IPS DF 4.7 (cell line): Measurements from ENCODE around the gene MAPK14.

Experiments used
- DNase-seq: peaks from one replicate; pipeline ENCODE4 v3.0.0-alpha.2; 2013; ENCODE audit warnings: low spot score; ENCODE audit errors: extremely low read depth

The MAPK14 gene

DNA sequence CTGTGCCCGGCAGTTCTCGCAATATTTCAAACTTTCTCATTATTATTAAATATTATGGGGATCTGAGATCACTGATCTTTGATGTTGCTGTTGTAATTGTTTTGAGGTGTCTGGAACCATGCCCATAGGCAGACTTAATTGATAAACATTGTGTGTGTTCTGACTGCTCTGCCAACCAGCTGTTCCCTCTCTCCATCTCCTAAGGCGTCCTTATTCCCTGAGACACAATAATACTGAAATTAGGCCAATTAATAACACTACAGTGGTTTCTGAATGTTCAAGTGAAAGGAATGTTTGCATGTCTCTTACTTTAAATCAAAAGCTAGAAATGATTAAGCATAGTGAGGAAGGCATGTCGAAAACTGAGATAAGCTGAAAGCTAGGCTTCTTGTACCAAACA is 7.6 kb downstream of the MAPK14 start:
- no peak for DNase-seq

DNA sequence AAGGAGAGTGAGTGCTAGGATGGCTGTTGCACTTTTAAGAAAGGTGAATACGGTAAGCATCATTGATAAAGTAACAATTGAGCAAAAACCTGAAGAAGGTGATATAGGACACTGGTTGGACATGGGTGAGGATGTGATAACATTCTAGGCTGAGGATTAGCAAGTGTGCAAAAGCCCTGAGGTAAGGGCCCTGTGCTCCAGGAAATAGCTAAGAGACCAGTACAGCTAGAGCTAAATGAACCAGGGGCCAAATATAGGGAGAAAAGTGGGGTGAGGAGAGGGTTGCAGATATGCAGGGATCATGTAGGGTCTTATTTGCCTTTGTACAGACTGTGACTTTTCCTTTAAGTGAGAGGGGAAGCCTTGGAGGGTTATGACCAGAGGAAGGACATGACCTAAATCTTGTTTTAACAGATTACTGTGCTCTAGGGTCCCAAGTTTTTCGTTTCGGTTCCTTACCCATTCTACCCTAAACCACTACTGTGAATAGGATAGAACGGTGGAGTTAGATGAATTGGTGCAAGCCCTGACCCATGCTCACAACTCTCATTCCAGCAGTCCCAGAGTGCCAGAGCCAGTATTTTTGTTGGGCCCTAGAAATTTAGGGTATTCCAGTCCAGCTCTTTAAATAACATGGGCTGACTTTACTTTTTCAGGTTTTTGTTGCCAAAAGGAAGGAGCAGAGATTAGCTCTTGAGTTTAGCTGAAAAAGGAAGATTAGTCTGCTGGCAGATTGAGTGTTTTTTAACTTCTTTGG is 10.7 kb downstream of the MAPK14 start:
- no peak for DNase-seq

DNA sequence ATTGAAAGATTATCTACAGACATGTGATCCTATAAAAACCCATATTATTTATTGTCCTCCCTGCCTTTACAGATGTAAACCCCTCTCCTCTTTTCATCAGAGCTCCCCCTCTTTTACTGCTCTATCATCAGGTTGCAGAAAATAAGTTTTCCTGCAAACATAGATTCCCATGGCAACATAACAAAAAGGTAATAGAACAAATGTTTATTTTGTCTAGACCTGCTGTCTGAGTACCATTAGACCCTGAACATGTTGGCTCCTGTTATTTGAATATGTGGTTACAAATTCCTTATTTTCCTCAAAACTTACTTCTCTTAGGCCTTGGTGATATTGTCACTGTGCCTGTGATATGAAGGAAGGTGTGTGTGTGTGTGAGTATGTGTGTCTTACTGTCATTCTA is 11.5 kb downstream of the MAPK14 start:
- DNase-seq: no peak

DNA sequence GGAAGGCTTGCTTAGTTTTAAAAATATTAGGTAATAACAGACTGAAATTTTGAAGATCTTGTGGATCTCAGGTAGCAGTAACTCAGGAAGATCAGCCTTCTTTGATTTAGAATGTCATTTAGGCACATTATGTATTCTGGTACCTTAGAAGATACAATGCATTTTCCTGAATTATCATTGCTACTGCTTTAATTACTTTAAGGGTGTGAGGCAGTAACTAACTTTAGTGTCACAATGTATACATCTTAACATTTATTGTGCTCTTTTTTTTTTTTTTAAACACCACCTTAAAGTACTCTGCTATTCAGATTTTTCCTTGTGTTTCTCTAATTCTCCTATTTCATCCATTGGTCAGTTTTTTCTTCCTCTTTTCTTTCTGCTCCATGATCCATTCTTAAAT is 13.3 kb downstream of the MAPK14 start:
- no peak for DNase-seq

DNA sequence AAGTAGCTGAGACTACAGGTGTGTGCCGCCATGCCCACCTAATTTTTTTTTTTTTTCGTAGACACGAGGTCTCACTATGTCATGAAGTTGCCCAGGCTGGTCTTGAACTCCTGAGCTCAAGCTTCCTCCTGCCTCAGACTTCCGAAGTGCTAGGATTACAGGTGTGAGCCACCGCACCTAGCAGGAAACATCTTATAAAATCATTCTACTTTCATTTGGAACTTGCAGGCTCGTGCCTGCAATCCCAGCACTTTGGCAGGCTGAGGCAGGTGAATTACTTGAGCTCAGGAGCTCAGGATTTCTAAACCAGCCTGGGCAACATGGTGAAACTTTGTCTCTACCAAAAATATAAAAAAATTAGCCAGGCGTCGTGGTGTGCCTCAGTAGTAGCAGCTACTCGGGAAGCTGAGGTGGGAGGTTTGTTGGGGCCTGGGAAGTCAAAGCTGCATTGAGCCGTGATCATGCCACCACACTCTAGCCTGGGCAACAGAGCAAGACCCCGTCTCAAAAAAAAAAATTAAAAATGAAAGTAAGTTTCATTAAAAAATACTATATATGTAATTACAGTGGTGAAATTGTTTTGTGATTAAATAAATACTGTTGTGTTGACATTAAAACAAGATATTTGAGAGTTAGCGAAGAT is 15.1 kb downstream of the MAPK14 start:
- no peak for DNase-seq

DNA sequence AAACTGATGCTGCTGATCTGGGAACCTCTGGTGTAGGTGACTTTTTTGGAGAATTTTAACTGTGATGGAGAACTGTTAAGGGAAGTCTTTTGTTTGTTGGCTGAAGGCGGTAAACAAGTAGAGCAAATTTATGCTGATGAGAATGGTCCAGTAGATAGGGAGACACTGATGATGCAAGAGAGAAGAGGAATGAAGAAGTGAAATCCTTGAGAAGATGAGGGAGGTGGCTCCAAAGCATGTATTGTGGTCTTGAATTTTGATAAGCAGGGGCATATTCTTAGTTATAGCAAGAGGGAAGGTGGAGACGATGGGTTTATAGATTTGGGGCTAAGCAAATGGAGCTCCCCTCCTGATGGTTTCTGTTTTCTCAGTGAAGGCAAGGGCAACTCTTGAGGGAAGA is 22.0 kb downstream of the MAPK14 start:
- DNase-seq: no peak

DNA sequence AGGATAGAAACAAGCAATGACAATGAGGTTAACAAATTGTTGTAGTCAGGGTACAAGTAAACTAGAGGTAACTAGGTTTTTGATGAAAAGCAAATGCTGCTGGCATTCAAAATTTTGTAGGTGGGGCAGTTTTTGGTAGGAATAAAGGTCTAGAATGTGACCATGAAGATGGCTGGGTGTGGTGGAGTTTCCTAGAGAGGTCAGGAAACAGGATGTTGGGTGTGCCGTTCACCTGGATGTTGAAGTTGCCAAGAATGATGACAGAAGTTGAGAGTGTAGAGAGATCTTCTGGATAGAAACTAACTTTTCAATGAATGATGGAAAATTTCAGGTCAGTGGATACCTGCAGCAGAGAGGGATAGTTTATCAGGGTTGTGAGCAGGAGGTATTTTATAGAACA is 22.7 kb downstream of the MAPK14 start:
- no peak for DNase-seq

DNA sequence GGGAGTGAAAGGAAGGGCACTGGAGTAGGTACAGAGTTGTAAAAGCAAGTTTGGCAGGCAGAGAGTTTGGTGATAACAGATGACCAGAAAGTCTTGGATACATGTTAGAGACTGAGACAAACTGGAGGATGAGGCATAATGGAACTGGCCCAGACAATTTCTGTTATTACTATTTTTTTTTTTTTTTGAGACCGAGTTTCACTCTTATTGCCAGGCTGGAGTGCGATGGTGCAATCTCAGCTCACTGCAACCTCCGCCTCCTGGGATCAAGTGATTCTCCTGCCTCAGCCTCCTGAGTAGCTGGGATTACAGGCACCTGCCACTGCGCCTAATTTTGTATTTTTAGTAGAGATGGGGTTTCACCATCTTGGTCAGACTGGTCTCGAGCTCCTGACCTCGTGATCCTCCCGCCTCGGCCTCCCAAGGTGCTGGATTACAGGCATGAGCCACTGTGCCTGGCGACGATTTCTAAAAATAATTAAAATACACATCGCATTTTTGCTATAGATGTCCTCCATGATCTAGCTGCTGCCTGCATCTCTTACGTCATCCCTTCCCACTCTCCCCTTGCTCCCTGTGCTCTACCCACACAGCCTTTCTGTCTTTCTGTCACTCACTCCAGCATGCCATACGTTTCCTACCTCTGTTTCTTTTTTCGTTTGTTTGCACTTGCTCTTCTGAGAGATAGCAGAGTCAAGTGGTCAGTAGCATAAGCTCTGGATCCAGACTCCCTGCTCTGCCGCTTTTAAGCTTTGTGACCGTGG is 23.5 kb downstream of the MAPK14 start:
- no peak for DNase-seq

DNA sequence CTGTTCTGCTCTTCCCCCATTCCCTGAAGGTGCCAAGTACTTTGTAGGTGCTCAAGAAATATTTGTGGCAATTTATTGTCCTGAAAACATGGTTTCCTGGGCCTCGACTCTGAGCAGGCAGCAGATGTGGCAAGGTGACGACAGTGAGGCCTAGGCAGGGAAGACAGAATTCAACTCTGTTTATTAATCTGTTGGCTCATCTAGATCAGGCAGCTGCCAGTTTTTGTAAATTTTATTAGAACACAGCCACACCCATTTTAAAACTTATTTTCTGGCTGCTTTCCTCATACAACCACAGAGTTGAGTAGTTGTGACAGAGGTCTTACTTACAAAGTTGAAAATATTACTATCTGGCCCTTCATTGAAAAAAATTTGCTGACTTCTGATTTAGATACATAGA is 24.5 kb downstream of the MAPK14 start:
- DNase-seq: no peak

DNA sequence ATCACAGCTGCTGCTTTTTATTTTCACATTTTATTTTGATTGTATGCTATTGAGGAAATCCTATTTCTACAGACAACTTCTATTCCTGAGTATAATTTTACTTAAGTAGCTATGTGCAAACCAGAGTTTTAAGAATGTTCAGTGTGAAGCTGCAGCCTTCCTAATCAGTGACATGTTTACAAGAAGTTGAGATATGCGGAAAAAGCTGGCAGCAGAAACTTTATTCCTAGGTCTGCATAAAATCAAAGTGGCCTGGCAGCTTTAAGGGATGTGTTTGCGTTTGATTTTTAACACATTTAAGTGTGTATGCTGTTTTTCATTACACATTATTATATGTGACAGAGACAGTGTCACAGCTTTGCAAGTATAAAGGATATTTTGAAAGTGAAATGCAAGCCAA is 26.3 kb downstream of the MAPK14 start:
- DNase-seq: no peak

DNA sequence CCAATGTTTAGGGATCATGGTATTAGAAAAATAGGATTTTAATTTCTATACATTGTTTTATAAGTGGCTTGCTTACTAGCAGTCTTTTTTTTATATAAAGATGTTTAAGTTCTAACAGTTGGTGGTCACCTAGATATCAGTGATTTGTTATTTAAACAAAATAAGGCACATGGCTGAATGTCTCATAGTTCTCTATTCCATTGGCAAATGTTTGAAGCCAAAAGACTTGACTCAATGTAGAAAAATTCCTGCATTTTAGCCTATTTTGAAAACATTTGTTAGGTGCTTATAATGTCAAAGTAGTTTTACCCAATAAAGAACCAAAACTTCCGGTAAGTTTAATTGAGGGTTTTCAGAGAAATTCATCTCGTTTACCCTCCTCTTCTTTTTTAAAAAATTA is 26.8 kb downstream of the MAPK14 start:
- no peak for DNase-seq

DNA sequence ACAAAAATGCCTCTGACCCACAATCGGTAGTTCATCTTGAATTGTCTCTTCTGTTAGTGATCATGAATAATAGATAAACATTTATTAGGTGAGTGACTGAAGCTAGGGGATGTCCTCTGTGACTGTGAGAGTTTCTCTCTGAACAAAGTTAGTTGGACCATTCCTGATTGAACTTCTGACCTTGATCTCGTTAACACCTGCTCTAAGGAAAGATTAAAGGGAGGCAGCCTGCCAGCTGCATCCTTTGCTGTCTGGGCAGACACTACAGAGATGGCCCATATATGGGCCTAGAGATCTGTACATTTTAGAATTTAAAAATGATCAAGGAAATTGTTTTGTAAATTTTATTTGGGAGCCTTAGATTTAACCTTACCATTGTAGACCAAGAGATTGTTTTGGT is 27.3 kb downstream of the MAPK14 start:
- no peak for DNase-seq

DNA sequence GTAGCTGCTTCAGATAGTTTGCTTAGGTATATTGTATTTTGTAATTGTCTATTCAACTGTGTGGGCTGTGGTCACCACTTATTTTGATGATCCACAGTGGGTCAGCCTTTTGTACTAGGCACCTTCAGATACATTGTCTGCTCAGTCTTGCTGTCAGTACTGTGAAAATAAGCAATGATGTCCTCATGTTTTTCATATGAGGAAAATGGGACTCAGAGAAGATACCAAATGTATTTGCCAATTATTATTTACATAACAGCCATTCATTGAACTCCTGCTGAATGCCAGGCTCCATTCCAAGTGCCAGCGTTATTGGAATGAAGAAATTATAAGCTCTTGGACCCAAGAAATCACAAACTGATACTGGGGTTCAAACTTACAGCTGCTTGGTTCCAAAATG is 28.6 kb downstream of the MAPK14 start:
- no peak for DNase-seq

DNA sequence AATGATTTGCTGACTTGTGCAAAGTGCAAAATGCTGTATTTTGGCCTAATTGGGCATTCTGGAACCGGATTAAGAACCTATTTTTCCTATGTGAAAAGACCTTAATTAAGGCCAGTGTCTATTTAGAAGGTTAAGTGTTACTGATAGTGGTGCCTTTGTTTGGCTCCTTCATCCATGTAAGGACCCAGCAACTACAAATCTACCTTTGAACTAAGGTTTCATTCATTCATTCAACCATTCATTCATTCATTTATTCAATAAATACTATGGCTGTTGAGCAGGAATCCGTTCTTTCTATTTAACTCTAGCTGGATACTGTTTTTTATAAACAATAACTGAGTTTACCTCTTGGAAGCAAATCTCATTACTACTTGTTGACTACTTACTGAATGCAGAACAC is 33.6 kb downstream of the MAPK14 start:
- no peak for DNase-seq

DNA sequence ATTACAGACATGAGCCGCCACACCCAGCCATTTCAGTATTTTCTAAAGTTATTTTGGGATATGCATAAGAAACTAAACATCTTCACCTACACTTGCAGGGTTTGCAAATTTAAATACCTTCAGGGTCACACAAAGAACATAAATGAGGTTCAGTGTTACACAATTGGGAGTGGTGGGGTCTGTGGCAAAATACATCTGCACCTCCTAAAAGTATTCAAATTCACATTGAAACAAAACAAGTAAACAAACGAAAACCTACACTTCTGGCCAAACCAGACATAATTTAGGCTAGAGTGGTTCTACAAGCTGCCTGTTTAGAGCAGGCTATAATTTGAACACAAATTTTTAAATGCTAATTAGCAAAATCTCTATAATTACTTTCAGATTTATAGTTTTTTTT is 34.6 kb downstream of the MAPK14 start:
- no peak for DNase-seq

DNA sequence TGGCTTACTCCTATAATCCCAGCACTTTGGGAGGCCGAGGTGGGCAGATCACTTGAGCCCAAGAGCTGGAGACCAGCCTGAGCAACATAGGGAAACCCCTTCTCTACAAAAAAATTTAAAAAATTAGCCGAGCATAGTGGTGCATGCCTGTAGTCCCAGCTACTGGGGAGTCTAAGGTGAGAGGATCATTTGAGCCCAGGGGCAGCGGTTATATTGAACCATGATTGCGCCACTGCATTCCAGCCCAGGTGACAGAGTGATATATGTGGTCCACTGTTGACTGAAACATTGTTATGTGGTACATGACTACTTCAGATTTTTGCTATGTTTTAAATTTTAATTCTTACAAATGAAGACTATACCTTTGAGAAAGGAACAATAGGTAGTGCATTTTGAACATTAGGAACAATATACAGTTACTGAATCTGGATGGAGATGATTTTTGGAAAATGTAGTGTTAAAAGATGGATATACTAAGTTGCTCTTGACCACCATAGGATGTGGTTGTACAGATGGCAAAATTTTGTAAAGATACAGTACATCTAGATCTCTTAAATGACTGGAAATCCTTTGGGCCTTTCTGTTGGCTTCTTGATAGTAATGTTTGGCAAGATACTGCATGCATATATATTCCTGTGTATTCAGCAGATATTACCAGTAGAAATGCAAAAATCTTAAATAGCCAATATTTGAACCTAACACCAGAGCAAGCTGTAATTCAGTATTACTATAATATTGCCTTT is 35.9 kb downstream of the MAPK14 start:
- DNase-seq: no peak

DNA sequence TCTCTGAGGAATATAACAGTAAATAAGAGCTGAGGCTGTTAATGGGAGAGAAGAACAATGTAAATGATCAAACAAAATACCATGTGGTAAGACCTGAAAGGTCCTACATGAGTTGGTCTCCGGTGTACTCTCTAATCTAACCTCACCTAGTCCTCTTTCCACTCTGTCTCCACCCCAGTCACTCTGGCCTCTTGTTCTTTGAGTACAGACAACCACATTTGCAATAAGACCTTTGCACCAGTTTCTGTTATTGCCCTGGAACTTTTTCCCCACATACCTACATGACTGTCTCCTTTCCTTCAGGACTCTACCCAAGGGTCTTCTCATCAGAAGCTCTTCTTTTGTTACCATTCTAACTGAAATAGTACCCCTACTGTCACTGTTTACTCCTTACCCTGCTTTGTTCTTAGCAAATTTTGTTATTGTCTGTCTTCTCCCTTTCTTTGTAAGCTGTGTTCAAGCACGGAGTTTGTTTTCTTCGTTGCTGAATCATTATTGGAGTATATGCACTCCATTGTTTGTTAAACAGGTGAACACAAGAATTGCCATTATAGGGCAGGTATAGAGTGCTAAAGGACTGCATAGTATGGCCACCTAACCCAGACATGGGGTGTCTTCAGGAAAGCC is 37.3 kb downstream of the MAPK14 start:
- no peak for DNase-seq

DNA sequence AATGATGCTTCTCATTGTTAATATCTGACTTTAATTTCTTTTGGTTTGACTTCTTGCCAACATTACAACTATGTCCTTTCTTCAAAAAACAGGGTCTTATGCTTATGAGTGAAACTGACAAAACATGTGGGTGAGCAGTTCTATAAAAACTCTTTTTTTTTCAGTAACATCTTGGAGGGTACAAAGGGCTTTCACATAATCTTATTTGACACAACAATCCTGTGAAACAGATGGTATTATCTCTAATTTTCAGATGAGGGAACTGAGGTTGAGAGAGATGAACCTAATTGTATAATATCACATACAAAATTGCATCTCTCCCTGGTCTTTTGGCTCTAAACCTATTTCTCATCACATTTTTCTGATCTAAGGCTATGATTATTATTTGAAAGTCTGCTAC is 38.3 kb downstream of the MAPK14 start:
- DNase-seq: no peak

DNA sequence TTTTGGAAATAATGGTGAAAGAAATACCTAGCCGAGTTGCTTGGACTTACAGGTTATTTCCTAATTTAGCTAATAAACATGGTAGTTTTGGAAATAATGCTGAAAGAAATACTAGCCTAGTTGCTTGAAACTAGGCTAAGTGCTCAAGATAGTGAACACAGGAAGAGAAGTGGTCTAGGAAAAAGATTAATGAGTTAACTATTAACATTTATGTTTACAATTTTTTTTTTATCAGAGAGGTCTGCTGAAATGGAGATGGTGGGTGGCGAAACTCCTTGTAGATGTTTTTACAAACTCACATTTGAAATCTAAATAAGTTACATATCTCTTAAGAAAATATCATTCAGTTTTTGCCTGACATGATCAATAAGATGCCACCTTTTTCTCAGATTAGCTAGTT is 39.2 kb downstream of the MAPK14 start:
- DNase-seq: no peak

DNA sequence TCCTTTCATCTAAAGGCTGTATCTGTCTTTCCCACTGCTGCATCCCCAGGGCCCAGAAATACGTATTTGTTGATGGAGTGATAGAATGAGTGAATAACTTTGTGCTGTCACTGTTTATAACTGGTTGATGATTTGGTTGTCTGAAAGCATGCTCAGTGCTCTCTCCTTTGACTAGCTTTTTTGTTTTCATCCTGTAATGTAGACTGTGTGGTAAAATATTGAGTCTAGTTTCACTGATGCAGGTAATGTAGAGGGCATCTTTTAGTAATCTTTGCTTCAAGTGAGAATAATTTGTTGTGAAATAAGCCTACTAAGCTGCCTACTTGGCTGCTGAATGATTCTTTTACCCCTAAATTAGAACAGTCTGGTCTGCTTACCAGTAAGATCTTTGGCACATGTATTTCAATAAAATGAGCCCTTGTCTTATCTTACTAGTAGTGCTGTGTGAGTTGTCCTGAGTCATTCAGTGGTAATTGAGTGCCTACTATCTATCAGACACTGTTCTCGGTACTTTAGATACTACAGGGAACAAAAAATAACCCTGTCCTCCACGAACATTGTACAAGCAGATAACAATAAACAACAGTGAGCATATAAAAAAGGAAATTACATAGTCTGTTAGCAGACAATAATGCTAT is 39.9 kb downstream of the MAPK14 start:
- no peak for DNase-seq

DNA sequence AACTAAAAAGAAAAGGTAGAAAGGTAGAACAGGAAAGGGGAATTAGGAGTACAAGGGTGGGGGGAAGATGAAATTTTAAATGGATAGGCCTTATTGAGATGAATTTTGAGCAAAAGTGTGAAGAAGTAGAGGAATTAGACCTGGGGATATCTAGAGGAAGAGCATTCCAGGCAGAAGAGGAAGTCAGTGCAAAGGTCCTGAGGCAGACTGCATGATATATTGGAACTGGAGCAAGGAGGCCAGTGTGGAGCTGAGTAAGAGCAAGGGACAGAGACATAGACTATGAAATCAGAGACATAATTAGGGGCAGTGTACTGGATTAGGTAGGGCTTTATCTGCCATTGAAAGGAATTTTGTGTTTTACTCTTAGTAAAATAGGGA is 40.4 kb downstream of the MAPK14 start:
- DNase-seq: no peak
